DOHH2 (cell line): ENCODE measurements around the gene COL26A1.

ENCODE experiments used
- H3F3A ChIP-seq: fragments of 200-600 bp; sonication (generic), shearing (Covaris generic); 2 replicates; pipeline ENCODE4 v1.6.0; 2016; ENCODE audit warnings: antibody characterized with exemption, mild to moderate bottlenecking; ENCODE audit not compliant: control insufficient read depth, insufficient read depth
- H3K27ac ChIP-seq: fragments of 200-600 bp; sonication (generic); 2 replicates; pipeline ENCODE4 v1.5.1; 2014; ENCODE audit warnings: low read depth, mild to moderate bottlenecking, low read length, moderate library complexity
- H3K27me3 ChIP-seq: fragments of 200-600 bp; sonication (generic); 2 replicates; pipeline ENCODE4 v1.6.1; 2014; ENCODE audit warnings: mild to moderate bottlenecking, low read length, mixed read lengths; ENCODE audit not compliant: control insufficient read depth
- H3K36me3 ChIP-seq: fragments of 200-600 bp; sonication (generic); 2 replicates; pipeline ENCODE4 v1.6.1; 2014; ENCODE audit warnings: mild to moderate bottlenecking, low read length, moderate library complexity, mixed read lengths; ENCODE audit not compliant: control insufficient read depth
- H3K4me1 ChIP-seq: fragments of 200-600 bp; sonication (generic); 2 replicates; pipeline ENCODE4 v1.6.1; 2014; ENCODE audit warnings: mild to moderate bottlenecking, low read length, mixed read lengths; ENCODE audit not compliant: control insufficient read depth
- H3K4me2 ChIP-seq: fragments of 200-600 bp; sonication (generic); 2 replicates; pipeline ENCODE4 v1.6.0; 2014; ENCODE audit warnings: mild to moderate bottlenecking, low read length, moderate library complexity
- H3K4me3 ChIP-seq: fragments of 200-600 bp; sonication (generic); 2 replicates; pipeline ENCODE4 v1.5.1; 2014; ENCODE audit warnings: mild to moderate bottlenecking, low read length, mixed read lengths
- H3K79me2 ChIP-seq: fragments of 200-600 bp; sonication (generic); 2 replicates; pipeline ENCODE4 v1.6.1; 2014; ENCODE audit warnings: mild to moderate bottlenecking, low read length, mixed read lengths; ENCODE audit not compliant: control insufficient read depth
- H3K9me2 ChIP-seq: fragments of 200-600 bp; sonication (generic); replicated peaks from 2 replicates; pipeline ENCODE4 v1.6.1; 2014; ENCODE audit warnings: mild to moderate bottlenecking, low read length, mixed read lengths; ENCODE audit not compliant: control insufficient read depth
- H3K9me3 ChIP-seq: fragments of 200-600 bp; sonication (generic); 2 replicates; pipeline ENCODE4 v1.6.1; 2014; ENCODE audit warnings: antibody characterized with exemption, low read length, mixed read lengths; ENCODE audit not compliant: control insufficient read depth, insufficient read depth
- H4K20me1 ChIP-seq: fragments of 200-600 bp; sonication (generic); 2 replicates; pipeline ENCODE4 v1.6.0; 2014; ENCODE audit warnings: low read depth, mild to moderate bottlenecking, antibody characterized with exemption, low read length, moderate library complexity; ENCODE audit not compliant: control insufficient read depth, insufficient read depth
- CTCF ChIP-seq: fragments of 200-600 bp; sonication (generic); IDR thresholded peaks from one replicate; pipeline ENCODE4 v1.5.1; 2014; ENCODE audit warnings: antibody characterized with exemption, mild to moderate bottlenecking, low read depth, low read length; ENCODE audit not compliant: poor library complexity, severe bottlenecking
- EZH2phosphoT487 ChIP-seq: fragments of 200-600 bp; sonication (generic); IDR thresholded peaks from 2 replicates; pipeline ENCODE4 v1.6.1; 2017; ENCODE audit warnings: borderline replicate concordance, mild to moderate bottlenecking, antibody characterized with exemption, low read length, moderate library complexity, mixed read lengths

COL26A1 gene

GRCh38 chr7:101582971-101583370 is 220.3 kb downstream of the COL26A1 start:
- Histone ChIP-seq H3K4me1 (no peaks in the 10 kb centered on the region), H3K27me3 (peaks cover 4% of the 10 kb centered on the region; the same call in 1 of the 2 replicates), H3K36me3 (no peaks in the 10 kb centered on the region), H4K20me1 (no peaks in the 10 kb centered on the region), H3F3A (no peaks in the 10 kb centered on the region), H3K9me2 (no peaks in the 10 kb centered on the region), H3K4me2 (no peak overlapping the region), H3K79me2 (no peaks in the 10 kb centered on the region), H3K27ac (no peak overlapping the region), H3K9me3 (peaks cover 11% of the 10 kb centered on the region; the same call in 1 of the 2 replicates), H3K4me3 (no peak overlapping the region)
- TF ChIP-seq CTCF: no peak
- TF ChIP-seq EZH2phosphoT487: no peak

GRCh38 chr7:101586078-101586905 is 223.6 kb downstream of the COL26A1 start:
- Histone ChIP-seq H3K4me3 (no peak overlapping the region), H3K4me1 (no peaks in the 10 kb centered on the region), H3F3A (no peaks in the 10 kb centered on the region), H3K9me3 (peaks cover 11% of the 10 kb centered on the region; the same call in 1 of the 2 replicates), H3K27ac (no peak overlapping the region), H3K4me2 (no peak overlapping the region), H3K9me2 (no peaks in the 10 kb centered on the region), H4K20me1 (no peaks in the 10 kb centered on the region), H3K36me3 (no peaks in the 10 kb centered on the region), H3K79me2 (no peaks in the 10 kb centered on the region), H3K27me3 (peaks cover 4% of the 10 kb centered on the region; the same call in 1 of the 2 replicates)
- no peak for TF ChIP-seq CTCF
- no peak for TF ChIP-seq EZH2phosphoT487

- H3F3A ChIP-seq: no peaks in the 10 kb centered on the region
- no peak overlapping the region for H3K4me3 ChIP-seq
- peaks cover 4% of the 10 kb centered on the region; the same call in 1 of the 2 replicates for H3K27me3 ChIP-seq
- H3K9me2 ChIP-seq: no peaks in the 10 kb centered on the region
- no peaks in the 10 kb centered on the region for H3K79me2 ChIP-seq
- TF ChIP-seq EZH2phosphoT487: no peak
- TF ChIP-seq CTCF: no peak
- no peaks in the 10 kb centered on the region for H3K36me3 ChIP-seq
- H3K4me1 ChIP-seq: no peaks in the 10 kb centered on the region
- no peak overlapping the region for H3K4me2 ChIP-seq
- no peak overlapping the region for H3K27ac ChIP-seq
- no peaks in the 10 kb centered on the region for H4K20me1 ChIP-seq
- H3K9me3 ChIP-seq: peaks cover 11% of the 10 kb centered on the region; the same call in 1 of the 2 replicates
Observed at GRCh38 chr7:101586906-101587677, 224.4 kb downstream of the COL26A1 start.
